SJCRH30 (cell line): ENCODE data around the gene ADISSP. TPM values are rescaled to one million over a fixed set of nuclear protein-coding genes. Genes with fewer than 3 reads are reported as not detected.
A peak's percentile ranks its signal among the peaks of the same experiment; 100 is the strongest.

Source experiments
- DNase-seq, 2 experiments: peaks; one replicate each; pipeline ENCODE4 v3.0.0-alpha.2; 2015 to 2020
- H3K27ac ChIP-seq: fragments of 250-450 bp; sonication (Bioruptor Pico); 2 replicates; pipeline ENCODE4 v1.5.1; 2020; ENCODE audit warnings: mild to moderate bottlenecking, moderate library complexity
- H3K27me3 ChIP-seq: fragments of 250-450 bp; sonication (Bioruptor Pico); 2 replicates; pipeline ENCODE4 v1.5.1; 2020; ENCODE audit warnings: mild to moderate bottlenecking, moderate library complexity
- H3K36me3 ChIP-seq: fragments of 250-450 bp; sonication (Bioruptor Pico); 2 replicates; pipeline ENCODE4 v1.5.1; 2020; ENCODE audit warnings: mild to moderate bottlenecking, moderate library complexity
- H3K4me1 ChIP-seq: fragments of 250-450 bp; sonication (Bioruptor Pico); 2 replicates; pipeline ENCODE4 v1.5.1; 2020; ENCODE audit warnings: mild to moderate bottlenecking, moderate library complexity
- H3K4me3 ChIP-seq: fragments of 250-450 bp; sonication (Bioruptor Pico); 2 replicates; pipeline ENCODE4 v1.5.1; 2020; ENCODE audit warnings: mild to moderate bottlenecking, moderate library complexity
- H3K9me3 ChIP-seq: fragments of 250-450 bp; sonication (Bioruptor Pico); replicated peaks from 2 replicates; pipeline ENCODE4 v1.5.1; 2020; ENCODE audit warnings: mild to moderate bottlenecking, moderate library complexity
- total RNA-seq: library from RNA; depleted of rRNA; stranded (reverse); fragments of >200 nt; shearing (Covaris generic); gene quantifications from 2 replicates; pipeline ENCODE4 v1.2.3, GENCODE V29; 2014; rRNA removed

ADISSP gene
- total RNA-seq, result 44.9 and 51.3 TPM in 2 replicates

DNA sequence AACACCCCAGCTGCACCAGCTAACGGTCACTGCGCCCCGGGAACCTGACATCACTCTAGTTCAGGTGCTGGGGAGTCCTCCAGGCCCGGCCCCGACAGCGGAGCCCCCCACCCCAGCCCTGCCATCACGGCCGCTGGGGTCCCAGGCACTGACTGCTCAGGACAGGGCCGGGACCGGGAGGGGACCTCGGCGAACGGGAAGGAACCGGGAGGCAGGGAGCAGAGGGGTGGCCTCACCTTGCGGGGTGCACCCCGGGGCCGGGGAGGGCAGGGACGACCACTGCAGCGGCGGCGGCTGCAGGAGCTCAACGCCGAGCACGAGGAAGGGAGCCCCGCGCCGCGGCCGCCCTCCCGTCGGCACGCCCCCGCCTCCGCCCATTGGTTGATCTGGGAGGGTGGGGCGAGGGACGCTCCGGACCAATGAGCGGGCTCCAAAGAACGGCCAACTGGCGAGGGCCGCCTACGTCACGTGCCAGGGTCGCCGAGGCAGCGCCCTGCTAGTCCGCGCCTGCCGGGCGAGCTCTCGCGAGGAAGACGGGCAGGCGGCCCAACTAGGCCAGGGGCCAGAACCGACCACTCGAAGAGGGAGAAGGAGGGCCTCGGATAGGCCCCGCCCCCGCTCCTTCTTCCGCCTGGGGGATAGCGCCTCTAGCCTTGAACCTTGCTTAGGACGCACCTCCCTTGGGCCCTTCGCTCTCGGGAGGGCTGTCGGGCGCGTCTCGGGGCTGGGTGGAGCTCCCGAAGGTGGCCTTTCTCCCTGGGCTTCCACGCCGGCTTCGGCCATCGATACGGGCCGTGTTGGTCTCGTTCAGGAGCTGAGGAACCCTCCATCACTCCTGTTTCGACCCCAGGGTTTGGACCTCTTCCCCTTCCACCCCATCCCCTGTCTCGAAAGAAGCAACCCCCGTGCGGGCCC lies at the start of gene ADISSP:
ADISSP (minus strand) TSS at position 327 of the 915 bp plus-strand sequence. CDS start 7,653 bp downstream, outside the sequence.
- Histone ChIP-seq H3K9me3 (no peaks in the 10 kb centered on the region), H3K4me3 (peak within 1 kb of the TSS; percentile 74), H3K27me3 (no peaks in the 10 kb centered on the region), H3K4me1 (no peaks in the 10 kb centered on the region), H3K27ac (peak within 1 kb of the TSS; percentile 64), H3K36me3 (no peaks in the 10 kb centered on the region)
- peak; percentile 98 for DNase-seq

GRCh38 chr20:3815703-3816315 lies 48.3 kb upstream of the ADISSP start:
- H3K27ac ChIP-seq, result no peak overlapping the region
- no peak overlapping the region for H3K4me3 ChIP-seq
- peaks cover 16% of the 10 kb centered on the region for H3K4me1 ChIP-seq
- DNase-seq, result no peak
- no peaks in the 10 kb centered on the region for H3K27me3 ChIP-seq
- no peaks in the 10 kb centered on the region for H3K9me3 ChIP-seq
- no peaks in the 10 kb centered on the region for H3K36me3 ChIP-seq

DNA sequence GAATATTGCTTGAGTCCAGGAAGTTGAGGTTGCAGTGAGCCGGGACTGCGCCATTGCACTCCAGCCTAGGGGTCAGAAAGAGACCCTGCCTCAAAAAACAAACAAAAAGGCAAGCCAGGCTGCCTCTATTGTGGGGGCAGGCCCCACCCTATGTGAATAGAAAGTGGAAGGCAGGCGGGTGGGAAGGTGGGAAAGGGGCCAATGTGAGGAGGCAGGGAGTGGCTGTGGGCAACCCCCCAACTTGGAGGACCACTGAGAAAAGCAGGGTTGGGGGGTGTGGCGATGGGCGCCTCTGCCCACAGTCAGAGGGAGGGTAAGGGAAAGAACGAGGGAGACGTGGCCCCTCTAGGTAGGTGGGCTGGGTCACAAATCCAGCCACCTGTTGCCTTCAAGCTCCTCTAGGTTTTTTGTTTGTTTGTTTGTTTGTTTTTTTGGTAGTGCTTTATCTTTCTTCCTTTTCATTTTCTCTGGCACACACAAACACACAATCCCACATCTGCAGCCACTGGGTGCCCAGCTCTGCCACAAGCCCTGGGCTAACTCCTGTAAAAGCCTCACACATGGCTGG lies 47.5 kb upstream of the ADISSP start:
- no peaks in the 10 kb centered on the region for H3K36me3 ChIP-seq
- H3K27me3 ChIP-seq, result no peaks in the 10 kb centered on the region
- no peak overlapping the region for H3K27ac ChIP-seq
- no peaks in the 10 kb centered on the region for H3K9me3 ChIP-seq
- DNase-seq, result no peak
- peaks cover 16% of the 10 kb centered on the region for H3K4me1 ChIP-seq
- no peak overlapping the region for H3K4me3 ChIP-seq

- Histone ChIP-seq H3K4me1 (peaks cover 16% of the 10 kb centered on the region), H3K27ac (no peak overlapping the region), H3K4me3 (no peak overlapping the region), H3K9me3 (no peaks in the 10 kb centered on the region), H3K27me3 (no peaks in the 10 kb centered on the region), H3K36me3 (no peaks in the 10 kb centered on the region)
- no peak for DNase-seq
These were observed 46.5 kb upstream of the ADISSP start for GRCh38 chr20:3813848-3814581.

DNA sequence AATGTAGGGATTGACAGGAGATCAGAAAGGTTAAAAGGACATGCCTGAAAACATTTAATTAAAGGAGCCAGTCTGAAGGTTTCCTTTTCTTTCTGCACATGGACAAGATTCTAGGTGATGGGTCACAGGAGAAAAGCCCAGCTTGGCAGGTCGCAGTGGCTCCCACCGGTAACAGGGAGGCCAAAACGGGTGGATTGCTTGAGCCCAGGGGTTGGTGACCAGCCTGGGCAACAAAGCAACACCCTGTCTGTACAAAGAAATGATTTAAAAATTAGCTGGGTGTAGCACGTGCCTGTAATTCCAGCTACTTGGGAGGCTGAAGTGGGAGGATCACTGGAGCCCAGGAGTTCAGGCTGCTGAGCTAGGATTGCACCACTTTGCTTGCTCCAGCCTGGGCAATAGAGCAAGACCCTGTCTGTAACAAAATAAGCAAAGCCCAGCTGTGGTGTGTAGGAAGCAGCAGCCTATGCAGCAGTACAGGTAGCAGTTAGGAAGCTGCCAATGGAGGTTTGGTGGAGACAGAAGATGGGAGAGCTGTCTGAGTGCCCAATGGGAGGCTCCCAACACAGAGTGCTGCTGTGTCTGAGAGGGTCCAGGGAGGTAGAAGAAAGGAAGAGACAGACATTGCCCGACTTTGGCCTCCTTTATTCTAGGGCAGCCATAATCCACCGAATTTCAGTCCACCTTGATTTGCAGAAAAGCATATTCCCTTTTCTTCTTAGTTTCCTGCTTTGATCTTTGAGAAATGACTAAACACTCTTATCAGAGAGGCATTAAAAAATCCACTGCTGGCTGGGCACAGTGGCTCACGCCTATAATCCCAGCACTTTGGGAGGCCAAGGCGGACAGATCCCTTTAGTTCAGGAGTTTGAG lies 45.7 kb upstream of the ADISSP start:
- Histone ChIP-seq H3K27me3 (no peaks in the 10 kb centered on the region), H3K27ac (no peak overlapping the region), H3K4me1 (peaks cover 15% of the 10 kb centered on the region), H3K4me3 (no peak overlapping the region), H3K9me3 (no peaks in the 10 kb centered on the region), H3K36me3 (no peaks in the 10 kb centered on the region)
- DNase-seq, result no peak

DNA sequence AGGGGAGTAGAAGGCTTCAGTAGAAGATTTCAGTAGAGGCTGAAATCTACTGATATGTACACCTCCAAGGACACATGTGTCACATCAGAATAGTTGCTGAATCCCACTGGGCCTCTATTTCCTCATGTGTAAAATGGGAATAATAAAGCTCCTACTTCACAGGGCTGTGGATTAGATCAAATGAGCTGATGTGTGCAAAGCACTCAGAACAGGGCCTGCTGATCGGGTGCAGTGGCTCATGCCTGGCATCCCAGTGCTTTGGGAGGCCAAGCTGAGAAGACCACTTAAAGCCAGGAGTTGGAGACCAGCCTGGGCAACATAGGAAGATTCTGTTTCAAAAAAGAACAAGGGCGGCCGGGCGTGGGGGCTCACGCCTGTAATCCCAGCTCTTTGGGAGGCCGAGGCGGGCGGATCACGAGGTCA lies 44.7 kb upstream of the ADISSP start:
- peak overlapping the region; percentile 76 for H3K27ac ChIP-seq
- no peaks in the 10 kb centered on the region for H3K9me3 ChIP-seq
- H3K36me3 ChIP-seq, result no peaks in the 10 kb centered on the region
- no peaks in the 10 kb centered on the region for H3K27me3 ChIP-seq
- H3K4me1 ChIP-seq, result peaks cover 22% of the 10 kb centered on the region
- no peak for DNase-seq
- no peak overlapping the region for H3K4me3 ChIP-seq

GRCh38 chr20:3811467-3812258 lies 44.1 kb upstream of the ADISSP start:
- peak overlapping the region; percentile 76 for H3K27ac ChIP-seq
- peak; percentile 97 for DNase-seq
- H3K9me3 ChIP-seq, result no peaks in the 10 kb centered on the region
- H3K36me3 ChIP-seq, result no peaks in the 10 kb centered on the region
- H3K4me1 ChIP-seq, result peaks cover 27% of the 10 kb centered on the region
- H3K27me3 ChIP-seq, result no peaks in the 10 kb centered on the region
- H3K4me3 ChIP-seq, result peak overlapping the region; percentile 57

DNA sequence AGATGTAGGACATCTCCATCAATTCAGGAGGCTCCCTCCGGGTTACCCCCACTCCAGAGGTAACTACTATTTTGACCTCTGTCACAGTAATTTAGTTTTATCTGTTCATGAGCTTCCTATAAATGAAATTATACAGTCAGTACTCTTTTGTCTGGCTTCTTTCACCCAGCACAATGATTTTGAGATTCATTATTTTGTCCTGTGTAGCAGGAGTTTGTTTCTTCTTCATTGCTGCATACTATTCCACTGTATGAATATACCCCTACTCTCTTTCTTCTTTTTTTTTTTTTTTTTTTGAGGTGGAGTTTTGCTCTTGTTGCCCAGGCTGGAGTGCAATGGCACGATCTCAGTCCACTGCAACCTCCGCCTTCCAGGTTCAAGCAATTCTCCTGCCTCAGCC lies 41.0 kb upstream of the ADISSP start:
- Histone ChIP-seq H3K4me1 (peaks cover 35% of the 10 kb centered on the region), H3K36me3 (peaks cover 26% of the 10 kb centered on the region), H3K4me3 (no peak overlapping the region; the same call in 1 of the 2 replicates), H3K9me3 (no peaks in the 10 kb centered on the region), H3K27me3 (no peaks in the 10 kb centered on the region), H3K27ac (peak overlapping the region; percentile 99)
- DNase-seq, result no peak

DNA sequence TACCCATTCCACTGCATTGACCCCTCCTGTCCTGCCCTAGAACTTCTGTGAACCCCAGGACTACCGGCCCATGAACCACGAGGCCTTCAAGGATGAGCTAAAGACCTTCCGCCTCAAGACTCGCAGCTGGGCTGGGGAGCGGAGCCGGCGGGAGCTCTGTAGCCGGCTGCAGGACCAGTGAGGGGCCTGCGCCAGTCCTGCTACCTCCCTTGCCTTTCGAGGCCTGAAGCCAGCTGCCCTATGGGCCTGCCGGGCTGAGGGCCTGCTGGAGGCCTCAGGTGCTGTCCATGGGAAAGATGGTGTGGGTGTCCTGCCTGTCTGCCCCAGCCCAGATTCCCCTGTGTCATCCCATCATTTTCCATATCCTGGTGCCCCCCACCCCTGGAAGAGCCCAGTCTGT lies 37.2 kb upstream of the ADISSP start:
- no peak overlapping the region for H3K4me3 ChIP-seq
- peaks cover 60% of the 10 kb centered on the region for H3K36me3 ChIP-seq
- H3K27me3 ChIP-seq, result no peaks in the 10 kb centered on the region
- H3K4me1 ChIP-seq, result peaks cover 32% of the 10 kb centered on the region
- H3K9me3 ChIP-seq, result no peaks in the 10 kb centered on the region
- no peak overlapping the region for H3K27ac ChIP-seq
- DNase-seq, result no peak

GRCh38 chr20:3804254-3804751 lies 36.8 kb upstream of the ADISSP start:
- no peak for DNase-seq
- Histone ChIP-seq H3K9me3 (no peaks in the 10 kb centered on the region), H3K27ac (no peak overlapping the region), H3K36me3 (peaks cover 60% of the 10 kb centered on the region), H3K27me3 (no peaks in the 10 kb centered on the region), H3K4me3 (no peak overlapping the region), H3K4me1 (peaks cover 37% of the 10 kb centered on the region)

- no peak for DNase-seq
- H3K4me1 ChIP-seq, result peaks cover 41% of the 10 kb centered on the region
- no peak overlapping the region for H3K4me3 ChIP-seq
- H3K9me3 ChIP-seq, result no peaks in the 10 kb centered on the region
- peaks cover 60% of the 10 kb centered on the region for H3K36me3 ChIP-seq
- no peak overlapping the region for H3K27ac ChIP-seq
- H3K27me3 ChIP-seq, result no peaks in the 10 kb centered on the region
These were observed 36.3 kb upstream of the ADISSP start for GRCh38 chr20:3803854-3804253.

- Histone ChIP-seq H3K4me1 (peaks cover 45% of the 10 kb centered on the region), H3K27me3 (no peaks in the 10 kb centered on the region), H3K27ac (no peak overlapping the region), H3K9me3 (no peaks in the 10 kb centered on the region), H3K36me3 (peaks cover 60% of the 10 kb centered on the region), H3K4me3 (no peak overlapping the region)
- no peak for DNase-seq
These were observed 35.7 kb upstream of the ADISSP start for GRCh38 chr20:3803289-3803688.
